SK-N-SH (cell line): Measurements from ENCODE around the gene CYB561A3. TPM values are rescaled to one million over a fixed set of nuclear protein-coding genes. Genes with fewer than 3 reads are reported as not detected.

Source experiments
- CTCF ChIA-PET: fragments of 300-600, 350-600 bp; formaldehyde crosslinking; extraction: SDS; loops from one replicate; lab custom pipeline; 2021; lab: Yijun Ruan, JAX
- POLR2A ChIA-PET: fragments of 350-600 bp; sonication (Branson Sonifier 250); formaldehyde crosslinking; extraction: SDS; loops from one replicate; lab custom pipeline; 2020; ENCODE audit warnings: antibody characterized with exemption, inconsistent platforms; lab: Yijun Ruan, JAX
- DNase-seq: peaks from one replicate; pipeline ENCODE4 v3.0.0; 2012
- H2AFZ ChIP-seq: fragments of 200-600 bp; sonication (generic); 2 replicates; pipeline ENCODE4 v1.8.1; 2016; ENCODE audit warnings: antibody characterized with exemption, mild to moderate bottlenecking, low read depth
- H3F3A ChIP-seq: fragments of 200-600 bp; sonication (generic); replicated peaks from 2 replicates; pipeline ENCODE3; 2016; ENCODE audit warnings: antibody characterized with exemption, mild to moderate bottlenecking; ENCODE audit not compliant: insufficient read depth
- H3K27ac ChIP-seq, 2 experiments: fragments of 200-500 bp in 1 of 2; fragments of 200-600 bp in 1 of 2; sonication (Bioruptor generic) in 1 of 2; sonication (generic), shearing (Covaris generic) in 1 of 2; 2 replicates each; pipeline versions ENCODE4 v1.5.1 to v1.6.1; 2014 to 2016; ENCODE audit warnings: low read depth in 2 of 2, inconsistent platforms in 1 of 2, low read length in 1 of 2, mild to moderate bottlenecking in 1 of 2, mixed read lengths in 1 of 2
- H3K27me3 ChIP-seq: fragments of 200-600 bp; sonication (generic), shearing (Covaris generic); 2 replicates; pipeline ENCODE4 v1.6.1; 2016; ENCODE audit warnings: mixed run types; ENCODE audit not compliant: insufficient read depth
- H3K36me3 ChIP-seq, 2 experiments: fragments of 200-500 bp in 1 of 2; fragments of 200-600 bp in 1 of 2; sonication (Bioruptor generic) in 1 of 2; sonication (generic) in 1 of 2; replicated peaks in 1 of 2; 2 replicates each; pipeline versions ENCODE3 to v1.5.1; 2014 to 2016; ENCODE audit warnings: low read length in 1 of 2, mild to moderate bottlenecking in 1 of 2; ENCODE audit not compliant: insufficient read depth in 2 of 2, control insufficient read depth in 1 of 2
- H3K4me1 ChIP-seq, 2 experiments: fragments of 200-500 bp in 1 of 2; fragments of 200-600 bp in 1 of 2; sonication (Bioruptor generic) in 1 of 2; sonication (generic), shearing (Covaris generic) in 1 of 2; 2 replicates each; pipeline versions ENCODE4 v1.5.1 to v1.6.1; 2014 to 2016; ENCODE audit warnings: low read depth in 1 of 2, low read length in 1 of 2, mixed run types in 1 of 2; ENCODE audit not compliant: insufficient read depth in 2 of 2, control insufficient read depth in 1 of 2
- H3K4me2 ChIP-seq: fragments of 200-600 bp; sonication (generic), shearing (Covaris generic); 2 replicates; pipeline ENCODE4 v1.6.1; 2017; ENCODE audit warnings: mixed run types
- H3K4me3 ChIP-seq, 2 experiments: fragments of 200-500 bp in 1 of 2; fragments of 200-600 bp in 1 of 2; sonication (Bioruptor generic) in 1 of 2; sonication (generic), shearing (Covaris generic) in 1 of 2; 2 replicates each; pipeline versions ENCODE4 v1.5.1 to v1.8.1; 2014 to 2016; ENCODE audit warnings: low read depth in 2 of 2, inconsistent platforms in 1 of 2, low read length in 1 of 2, mild to moderate bottlenecking in 1 of 2, mixed read lengths in 1 of 2, moderate library complexity in 1 of 2
- H3K79me2 ChIP-seq: fragments of 200-600 bp; sonication (generic); 2 replicates; pipeline ENCODE4 v1.8.1; 2017; ENCODE audit warnings: mild to moderate bottlenecking; ENCODE audit not compliant: insufficient read depth
- H3K9ac ChIP-seq: fragments of 200-600 bp; sonication (generic); 2 replicates; pipeline ENCODE4 v1.6.1; 2017; ENCODE audit warnings: mixed run types
- H3K9me2 ChIP-seq: fragments of 200-600 bp; sonication (generic); 2 replicates; pipeline ENCODE4 v1.6.1; 2017; ENCODE audit warnings: mixed run types
- H3K9me3 ChIP-seq: fragments of 200-600 bp; sonication (generic); 2 replicates; pipeline ENCODE4 v1.6.1; 2017; ENCODE audit warnings: mixed run types, mild to moderate bottlenecking, moderate library complexity
- H4K20me1 ChIP-seq: fragments of 200-600 bp; sonication (generic); 2 replicates; pipeline ENCODE4 v1.6.1; 2017; ENCODE audit warnings: mild to moderate bottlenecking, mixed run types; ENCODE audit not compliant: insufficient read depth
- CHD2 ChIP-seq: fragments of 150-350 bp; IDR thresholded peaks from 2 replicates; pipeline ENCODE4 v1.6.1; 2018; ENCODE audit warnings: low read length; ENCODE audit not compliant: partially characterized antibody
- EZH2phosphoT487 ChIP-seq: fragments of 200-600 bp; sonication (generic); IDR thresholded peaks from 2 replicates; pipeline ENCODE4 v1.6.1; 2017; ENCODE audit warnings: low read depth, mixed run types, mild to moderate bottlenecking, antibody characterized with exemption, moderate library complexity, borderline replicate concordance
- FOSL2 ChIP-seq: IDR thresholded peaks from 2 replicates; pipeline ENCODE4 v1.4.0; 2012; ENCODE audit warnings: low read depth, mild to moderate bottlenecking, moderate library complexity, borderline replicate concordance
- IRF3 ChIP-seq: fragments of 150-350 bp; IDR thresholded peaks from 2 replicates; pipeline ENCODE4 v1.6.1; 2016; ENCODE audit warnings: mild to moderate bottlenecking, low read depth, low read length
- JUND ChIP-seq: IDR thresholded peaks from 2 replicates; pipeline ENCODE4 v1.4.0; 2012
- MAX ChIP-seq: IDR thresholded peaks from 2 replicates; pipeline ENCODE4 v1.4.0; 2012; ENCODE audit warnings: low read depth
- MXI1 ChIP-seq: IDR thresholded peaks from 2 replicates; pipeline ENCODE4 v1.6.1; 2012; ENCODE audit warnings: mild to moderate bottlenecking, low read depth, low read length, improper control_type of control experiment
- TCF12 ChIP-seq: IDR thresholded peaks from 2 replicates; pipeline ENCODE4 v1.4.0; 2012
- TEAD4 ChIP-seq: IDR thresholded peaks from 2 replicates; pipeline ENCODE4 v1.4.0; 2012; ENCODE audit warnings: mild to moderate bottlenecking, borderline replicate concordance; ENCODE audit not compliant: insufficient read depth
- YY1 ChIP-seq: IDR thresholded peaks from 2 replicates; pipeline ENCODE4 v1.4.0; 2012; ENCODE audit warnings: low read depth, mild to moderate bottlenecking
- WGBS: methylation state at CpG from one replicate; pipeline ENCODE4 v1.1.6; 2017; ENCODE audit warnings: low lambda C conversion rate; 5-methylcytosine and 5-hydroxymethylcytosine counted together
- polyA plus RNA-seq, 3 experiments: library from polyadenylated mRNA; depleted of rRNA; stranded (reverse); fragments of >200 nt; gene quantifications; 2 replicates each; pipeline ENCODE4 v1.2.3, GENCODE V29; 2012
- TF ChIP-seq, protein P1 (sequence below): IDR thresholded peaks from 2 replicates; pipeline ENCODE4 v1.4.0; 2012; ENCODE audit warnings: low read depth, borderline replicate concordance

Gene CYB561A3
- polyA plus RNA-seq, 1 of the 3 experiments (the other 2 are of a cell fraction): 76.4 TPM

DNA sequence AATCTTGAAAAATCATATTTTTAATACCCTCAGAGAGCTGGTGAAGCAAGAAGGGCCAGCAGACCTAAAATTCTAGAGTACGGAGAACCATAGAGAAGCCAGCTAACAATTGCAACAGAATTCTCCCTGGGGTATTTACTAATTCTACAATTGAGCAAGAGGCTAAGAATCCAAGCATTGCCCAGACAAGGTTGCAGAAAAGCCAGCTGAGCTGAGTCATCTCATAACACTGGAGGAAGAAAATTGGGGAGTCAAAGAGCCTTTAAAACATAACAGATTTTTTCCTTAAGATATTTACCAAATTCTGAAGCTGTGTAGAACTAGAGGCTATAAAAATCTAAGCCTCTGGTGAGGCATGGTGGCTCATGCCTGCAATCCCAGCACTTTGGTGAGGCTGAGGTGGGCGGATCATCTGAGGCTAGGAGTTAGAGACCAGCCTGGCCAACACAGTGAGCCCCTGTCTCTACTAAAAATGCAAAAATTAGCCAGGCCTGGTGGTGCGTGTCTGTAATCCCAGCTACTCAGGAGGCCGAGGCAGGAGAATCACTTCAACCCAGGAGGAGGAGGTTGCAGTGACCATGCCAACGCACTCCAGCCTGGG is 17.1 kb upstream of the CYB561A3 start:
- H3K9me3 ChIP-seq: no peaks in the 10 kb centered on the region
- peaks cover 0 to 7% of the 10 kb centered on the region in 2 experiments; a peak in 1 of 4 replicates for H3K4me1 ChIP-seq
- no peaks in the 10 kb centered on the region for H4K20me1 ChIP-seq
- H3K36me3 ChIP-seq: peaks cover 0 to 29% of the 10 kb centered on the region in 2 experiments
- H3K4me3 ChIP-seq: no peak overlapping the region
- H2AFZ ChIP-seq: no peak overlapping the region
- H3K27ac ChIP-seq: no peak overlapping the region; a peak in 1 of 4 replicates
- POLR2A ChIA-PET: interaction anchor here (0.9 kb wide), 1 partner anchor 31 kb away, joined by 4 read pairs; no protein-coding TSS in a partner anchor
- H3K4me2 ChIP-seq: no peak overlapping the region
- DNase-seq: no peak
- no peaks in the 10 kb centered on the region for H3K79me2 ChIP-seq
- WGBS: 88% methylated on average over 5 of the region's 5 CpGs
- H3K27me3 ChIP-seq: no peaks in the 10 kb centered on the region
- H3F3A ChIP-seq: no peaks in the 10 kb centered on the region
- TF ChIP-seq, protein P1, sequence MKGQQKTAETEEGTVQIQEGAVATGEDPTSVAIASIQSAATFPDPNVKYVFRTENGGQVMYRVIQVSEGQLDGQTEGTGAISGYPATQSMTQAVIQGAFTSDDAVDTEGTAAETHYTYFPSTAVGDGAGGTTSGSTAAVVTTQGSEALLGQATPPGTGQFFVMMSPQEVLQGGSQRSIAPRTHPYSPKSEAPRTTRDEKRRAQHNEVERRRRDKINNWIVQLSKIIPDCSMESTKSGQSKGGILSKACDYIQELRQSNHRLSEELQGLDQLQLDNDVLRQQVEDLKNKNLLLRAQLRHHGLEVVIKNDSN: no peak
- TF ChIP-seq FOSL2 (peak; percentile 63), JUND (peak; percentile 54), IRF3 (no peak), MXI1 (no peak), YY1 (no peak), EZH2phosphoT487 (no peak), TCF12 (0 out of 2 replicates have a peak, but pooled peaks have one; percentile 18)
- TF ChIP-seq, all 33 proteins: peak for 3
- H3K9ac ChIP-seq: no peak overlapping the region
- CTCF ChIA-PET: no interaction called here
- no peaks in the 10 kb centered on the region for H3K9me2 ChIP-seq

GRCh38 chr11:61377461-61378160 is 15.9 kb upstream of the CYB561A3 start:
- H3K27me3 ChIP-seq: no peaks in the 10 kb centered on the region
- H3K4me3 ChIP-seq: no peak overlapping the region
- no peak overlapping the region for H3K4me2 ChIP-seq
- CTCF ChIA-PET: interaction anchor here (1.1 to 1.9 kb wide), 3 partner anchors 11 to 41 kb away, joined by 3 to 8 read pairs (median 3); no protein-coding TSS in a partner anchor
- peaks cover 3 to 36% of the 10 kb centered on the region in 2 experiments for H3K36me3 ChIP-seq
- WGBS: 89% methylated on average over 6 of the region's 6 CpGs
- H3K9me2 ChIP-seq: no peaks in the 10 kb centered on the region
- H4K20me1 ChIP-seq: no peaks in the 10 kb centered on the region
- TF ChIP-seq TEAD4: no peak
- TF ChIP-seq MAX: no peak
- TF ChIP-seq CHD2: no peak
- H3K9ac ChIP-seq: no peak overlapping the region
- H3F3A ChIP-seq: peaks cover 8% of the 10 kb centered on the region
- peaks cover 0 to 7% of the 10 kb centered on the region in 2 experiments; a peak in 1 of 4 replicates for H3K4me1 ChIP-seq
- no peaks in the 10 kb centered on the region for H3K79me2 ChIP-seq
- no peak overlapping the region for H2AFZ ChIP-seq
- POLR2A ChIA-PET: no interaction called here
- H3K9me3 ChIP-seq: peaks cover 8% of the 10 kb centered on the region; the same call in 1 of the 2 replicates
- no peak for DNase-seq
- H3K27ac ChIP-seq: no peak overlapping the region
